Right ventricle myocardium superior (tissue), 1 donor: Measurements from ENCODE around the gene ATP13A4. TPM values are rescaled to one million over a fixed set of nuclear protein-coding genes. Genes with fewer than 3 reads are reported as not detected.

Experiments used
- ATAC-seq: fragments of 200-7000 bp; cut with Tn5 transposase; one replicate; pipeline ENCODE4 v1.9.1; 2020; ENCODE audit warnings: mild to moderate bottlenecking; ENCODE audit not compliant: poor library complexity
- DNase-seq: peaks from one replicate; pipeline ENCODE4 v3.0.0-alpha.2; 2020
- intact Hi-C: fragments of 100-400 bp; cut with DNase I; formaldehyde crosslinking; loops from one replicate; pipeline ENCODE4 v1.11.2; 2022
- long read RNA-seq: library from polyadenylated mRNA; unstranded; transcript quantifications from one replicate; pipeline ENCODE4 v2.0.0, GENCODE V29; 2021
- total RNA-seq: library from RNA; stranded (reverse); fragmentation: NEBNext Ultra II Directional; extraction: Animal tissue kit (Norgen Biotek cat#: 25700); gene quantifications from one replicate; pipeline ENCODE4 v1.2.1, GENCODE V29; 2021
- donor health status: DM: no; HTN: yes; CAD: no; lungs with severe emphysema.

The ATP13A4 gene
- total RNA-seq = 0.11 TPM
- long read RNA-seq = 0 reads

DNA sequence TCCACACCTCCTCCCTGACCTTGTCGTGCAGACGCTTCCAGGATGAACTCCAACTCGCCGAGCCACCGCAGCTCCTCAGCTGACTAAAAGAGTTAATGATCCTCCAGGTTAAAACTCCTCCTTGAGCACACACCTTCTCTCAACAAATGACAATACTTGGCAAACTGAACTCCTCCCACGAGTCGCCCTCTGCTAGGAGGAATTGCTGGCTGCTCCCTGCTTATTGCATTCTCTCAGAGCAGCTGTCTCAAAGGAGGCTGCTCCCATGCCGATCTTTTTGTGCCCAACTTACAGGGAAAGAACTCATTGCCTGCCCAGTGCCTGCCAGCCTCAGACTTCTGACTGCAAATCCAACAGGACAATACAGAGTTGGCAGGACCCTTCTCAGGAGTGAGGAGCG is at the start of gene ATP13A4:
Gene ATP13A4 (minus strand): TSS at position 85 of the 400 bp plus-strand sequence. CDS start 96 bp downstream, outside the sequence.
- ATAC-seq = no peak
- DNase-seq = no peak
- intact Hi-C loops = no loop called here

DNA sequence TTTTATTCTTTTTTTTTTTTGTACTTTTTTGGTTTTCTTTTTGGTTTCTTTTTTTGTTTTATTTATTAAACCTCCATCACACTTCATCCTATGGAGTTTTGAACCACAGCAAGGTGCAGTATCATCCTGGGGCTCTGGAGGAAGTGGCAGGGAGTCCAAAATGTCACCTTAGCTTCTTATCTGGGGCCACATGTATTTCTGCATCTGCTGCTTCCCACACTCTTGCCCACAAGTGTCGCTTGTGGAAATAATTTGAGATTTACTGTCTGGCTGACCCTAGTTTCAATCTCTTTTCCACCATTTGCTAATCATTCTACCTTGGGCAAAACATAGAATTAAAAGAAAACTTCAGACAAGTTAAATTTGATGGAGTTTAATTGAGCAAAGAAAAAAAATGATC is 44.7 kb upstream of the ATP13A4 start:
- ATAC-seq (no peak), DNase-seq (no peak)
- intact Hi-C loops = no loop called here

- DNase-seq (no peak), ATAC-seq (no peak)
- intact Hi-C loops = no loop called here
These were observed 43.5 kb upstream of the ATP13A4 start for GRCh38 chr3:193598202-193598601.

- ATAC-seq (no peak), DNase-seq (no peak)
- intact Hi-C loops = no loop called here
These were observed 41.3 kb upstream of the ATP13A4 start for GRCh38 chr3:193595939-193596487.

DNA sequence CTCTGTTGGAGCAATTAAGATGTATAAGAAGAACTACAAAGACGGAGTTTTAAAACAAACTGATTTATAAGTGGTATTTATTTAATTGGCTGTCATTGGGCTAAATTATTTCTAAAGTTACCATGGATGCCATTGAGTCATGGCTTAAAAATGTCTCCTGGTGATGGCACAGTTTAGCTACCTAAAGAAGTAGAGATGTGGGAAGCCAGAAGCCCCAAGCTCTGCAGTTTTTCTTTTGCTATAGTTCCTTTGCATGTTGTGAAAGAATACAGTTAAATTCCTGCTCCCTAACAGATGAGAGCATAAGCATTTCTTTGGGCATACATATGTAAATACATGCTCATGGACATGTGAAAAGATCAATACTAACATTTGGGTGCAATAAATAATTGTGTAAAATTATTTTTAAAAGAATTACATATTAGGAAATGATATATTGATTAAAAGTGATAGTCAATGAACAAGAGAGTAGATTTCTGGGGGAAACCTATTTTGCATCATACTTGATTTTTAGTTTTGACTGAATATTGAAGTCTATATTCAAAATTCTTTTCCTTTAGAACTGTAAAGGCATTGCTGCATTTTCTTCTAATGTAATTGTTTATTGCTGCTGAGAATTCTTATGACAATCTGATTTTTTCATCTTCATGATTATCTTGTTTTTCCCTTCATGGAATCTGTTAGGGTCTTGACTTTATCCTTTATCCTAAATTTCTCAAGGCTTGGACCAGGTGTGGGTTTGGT is 40.4 kb upstream of the ATP13A4 start:
- no peak for ATAC-seq

GRCh38 chr3:193593668-193594030 is 39.0 kb upstream of the ATP13A4 start:
- intact Hi-C loops = no loop called here
- ATAC-seq = peak; percentile 5
- DNase-seq = no peak

More for the DNA sequence above, 40.4 kb upstream of the ATP13A4 start:
- DNase-seq = no peak
- intact Hi-C loops = no loop called here

- peak; percentile 98 for DNase-seq
- peak; percentile 99 for ATAC-seq
- intact Hi-C loops = no loop called here
These were observed 38.4 kb upstream of the ATP13A4 start, which contains the start of gene OPA1 for GRCh38 chr3:193592841-193593667. OPA1 (plus strand) TSS chr3:193593208; CDS start chr3:193593378, 170 bp downstream.

DNA sequence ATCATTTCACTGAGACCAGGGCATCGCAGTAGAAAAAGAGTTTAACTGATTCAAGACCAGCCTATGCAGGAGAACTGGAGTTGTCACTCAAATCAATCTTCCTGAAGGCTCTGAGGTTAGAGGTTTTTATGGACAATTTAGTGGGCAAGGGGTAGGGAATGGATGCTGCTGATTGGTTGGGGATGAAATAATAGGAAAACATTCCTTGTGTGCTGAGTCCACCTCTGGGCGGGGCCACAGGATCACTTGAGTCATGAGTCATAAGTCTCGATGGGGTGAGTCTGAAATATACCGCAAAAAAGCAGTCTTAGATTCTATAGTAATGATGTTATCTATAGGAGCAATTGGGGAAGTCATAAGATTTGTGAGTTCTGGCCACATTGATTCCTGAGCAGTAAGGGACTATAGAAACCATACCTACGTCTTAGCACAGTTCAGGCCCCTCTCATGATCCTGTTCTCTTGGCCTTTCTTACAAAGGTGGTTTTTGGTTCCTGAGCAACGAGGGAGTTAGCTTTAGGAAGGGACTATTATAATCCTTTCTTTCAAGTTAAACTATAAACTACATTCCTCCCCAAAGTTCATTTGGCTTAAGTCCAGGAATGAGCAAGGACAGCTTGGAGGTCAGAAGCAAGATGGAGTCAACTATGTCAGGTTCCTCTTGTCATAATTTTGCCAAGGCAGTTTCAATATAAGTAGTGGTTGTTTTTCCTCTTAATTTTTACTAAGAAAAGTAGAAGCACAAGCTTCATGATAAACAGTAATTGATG is 35.6 kb upstream of the ATP13A4 start:
- ATAC-seq (no peak), DNase-seq (no peak)
- intact Hi-C loops = no loop called here

DNA sequence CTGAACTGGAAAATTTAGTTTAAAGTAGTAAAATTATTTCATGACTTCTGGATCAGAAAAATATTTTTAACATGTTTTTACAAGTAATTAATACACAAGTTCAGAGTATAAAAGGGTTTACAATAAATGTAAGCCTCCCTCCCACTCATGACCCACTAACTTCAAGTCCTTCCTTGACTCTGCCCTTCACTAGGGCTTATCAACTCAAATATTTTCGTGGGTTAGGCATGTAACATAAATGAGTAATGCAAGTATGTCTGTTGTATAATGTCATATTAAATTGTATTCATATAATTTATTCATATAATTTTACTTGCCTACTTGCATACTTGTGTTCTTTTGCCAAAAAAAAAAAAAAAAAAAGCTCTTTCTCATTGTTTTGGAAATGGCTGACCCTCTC is 34.9 kb upstream of the ATP13A4 start:
- intact Hi-C loops = no loop called here
- ATAC-seq (no peak), DNase-seq (no peak)

DNA sequence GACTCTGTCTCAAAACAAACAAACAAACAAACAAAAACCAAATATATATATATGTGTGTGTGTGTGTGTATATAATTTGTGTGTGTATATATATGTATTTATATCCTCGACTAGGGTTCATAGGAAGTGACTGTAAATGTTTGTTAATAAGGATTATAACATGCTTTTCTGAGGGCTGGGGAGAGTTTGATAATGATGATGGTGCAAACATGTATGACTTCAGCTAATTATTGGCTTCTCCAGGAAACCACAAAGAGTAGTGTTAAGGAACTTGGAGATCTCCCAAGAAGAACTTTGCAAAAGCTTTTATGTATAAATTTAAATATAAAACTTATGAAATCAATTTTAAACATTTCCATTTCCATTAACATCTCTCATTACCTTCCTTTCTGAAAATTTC is 34.4 kb upstream of the ATP13A4 start:
- intact Hi-C loops = no loop called here
- ATAC-seq = no peak
- no peak for DNase-seq

- DNase-seq (no peak), ATAC-seq (no peak)
- intact Hi-C loops = no loop called here
These were observed 31.8 kb upstream of the ATP13A4 start for GRCh38 chr3:193586526-193586925.

- no peak for ATAC-seq
These were observed 30.8 kb upstream of the ATP13A4 start for GRCh38 chr3:193585530-193585929.

GRCh38 chr3:193574488-193575070 is 19.9 kb upstream of the ATP13A4 start:
- ATAC-seq (no peak), DNase-seq (no peak)
- intact Hi-C loops = loop anchor here (5.0 to 10.0 kb wide), 3 partner anchors 530 to 1012 kb away; no protein-coding TSS in a partner anchor

More at GRCh38 chr3:193585530-193585929, 30.8 kb upstream of the ATP13A4 start:
- no peak for DNase-seq
- intact Hi-C loops = no loop called here

GRCh38 chr3:193573403-193574191 is 18.9 kb upstream of the ATP13A4 start:
- no peak for DNase-seq
- intact Hi-C loops = loop anchor here (5.0 to 10.0 kb wide), 2 partner anchors 529 to 761 kb away; no protein-coding TSS in a partner anchor
- ATAC-seq = no peak

DNA sequence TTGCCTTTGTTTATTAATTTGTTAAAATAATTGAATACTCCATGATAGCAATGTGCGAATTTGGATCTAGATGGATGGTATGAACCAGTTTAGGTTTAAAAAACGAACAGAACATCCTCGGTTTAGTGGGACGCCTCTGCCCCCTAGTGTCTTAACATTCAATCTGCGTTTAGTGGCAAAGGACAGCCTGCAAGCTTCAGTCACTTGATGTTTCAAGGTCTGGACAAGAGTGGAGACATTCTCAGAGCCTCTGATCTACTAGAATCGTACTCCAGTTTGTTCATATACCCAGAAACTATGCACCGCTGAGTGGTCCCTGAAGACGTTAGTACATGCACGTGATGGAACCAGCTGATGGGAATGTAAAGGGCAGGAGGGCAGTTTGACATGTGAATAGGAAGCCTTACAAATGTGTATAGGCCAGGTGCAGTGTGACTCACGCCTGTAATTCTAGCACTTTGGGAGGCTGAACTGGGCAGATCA is 17.8 kb upstream of the ATP13A4 start:
- ATAC-seq (peak; percentile 85), DNase-seq (no peak)
- intact Hi-C loops = loop anchor here (5.0 to 10.0 kb wide), 2 partner anchors 528 to 760 kb away; no protein-coding TSS in a partner anchor

DNA sequence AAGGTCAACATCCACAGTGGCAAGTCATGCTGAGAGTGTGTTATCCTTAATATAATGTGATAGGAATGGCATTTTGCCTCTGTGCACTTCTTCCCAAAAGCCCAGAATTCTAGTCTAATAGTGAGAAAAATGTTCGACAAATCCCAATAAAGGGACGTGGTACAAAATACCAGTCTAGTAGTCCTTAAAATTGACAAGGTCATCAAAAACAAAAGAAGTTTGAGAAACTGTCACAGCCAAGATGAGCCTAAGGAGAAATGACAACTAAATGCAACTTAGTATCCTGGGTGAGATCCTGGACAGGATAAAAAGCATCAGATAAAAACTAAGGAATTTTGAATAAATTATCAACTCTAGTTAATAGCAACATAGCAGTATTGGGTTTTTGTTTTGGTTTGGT is 14.4 kb upstream of the ATP13A4 start:
- ATAC-seq (no peak), DNase-seq (no peak)
- intact Hi-C loops = loop anchor here (5.0 kb wide), 1 partner anchor 107 kb away; no protein-coding TSS in a partner anchor

DNA sequence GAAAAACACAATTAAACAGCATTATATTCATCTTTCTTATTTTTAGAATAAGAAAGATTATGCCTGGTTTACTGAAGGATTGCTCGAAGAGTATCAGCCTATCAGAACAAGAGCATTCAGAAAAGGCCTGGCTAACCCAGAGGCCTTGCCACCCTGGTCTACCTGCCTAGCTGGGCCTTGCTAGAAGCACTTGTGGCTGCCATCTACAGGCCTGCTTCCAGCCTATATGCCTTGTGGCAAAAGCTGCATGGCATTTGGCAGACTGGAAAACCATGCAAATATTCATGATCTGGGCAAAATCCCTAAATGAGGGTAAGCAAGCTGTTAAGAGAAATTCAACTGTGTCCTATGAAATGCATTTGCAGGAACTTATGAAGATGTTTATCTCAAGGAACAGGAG is 9.3 kb upstream of the ATP13A4 start:
- intact Hi-C loops = no loop called here

More for the DNA sequence above, 9.3 kb upstream of the ATP13A4 start:
- DNase-seq = no peak
- ATAC-seq = no peak
